Thyroid gland (tissue), 4 donors: Measurements from ENCODE around the gene SHISA7. TPM values are rescaled to one million over a fixed set of nuclear protein-coding genes. Genes with fewer than 3 reads are reported as not detected.
A peak's percentile ranks its signal among the peaks of the same experiment; 100 is the strongest.

Experiments used
- DNase-seq, 2 donors: peaks; one replicate each; pipeline ENCODE4 v3.0.0-alpha.2; 2019
- H3K27ac ChIP-seq, 3 donors: fragments of 200-600 bp; sonication (generic); 1 replicate in 2 of 3; 2 replicates in 1 of 3; pipeline ENCODE4 v1.5.1; 2016 to 2019; ENCODE audit warnings: mild to moderate bottlenecking in 1 of 3, moderate library complexity in 1 of 3
- H3K27me3 ChIP-seq: fragments of 200-600 bp; sonication (generic); one replicate; pipeline ENCODE4 v1.5.1; 2019
- H3K36me3 ChIP-seq, 2 donors: fragments of 200-600 bp; sonication (generic); one replicate each; pipeline ENCODE4 v1.5.1; 2016 to 2019
- H3K4me1 ChIP-seq, 2 donors: fragments of 200-600 bp; sonication (generic); one replicate each; pipeline ENCODE4 v1.5.1; 2017 to 2019
- H3K4me3 ChIP-seq, 3 donors: fragments of 200-600 bp; sonication (generic); replicated peaks in 1 of 3; 1 replicate in 2 of 3; 2 replicates in 1 of 3; pipeline ENCODE4 v1.5.1; 2016; ENCODE audit warnings: mild to moderate bottlenecking in 1 of 3
- H3K9me3 ChIP-seq: fragments of 200-600 bp; sonication (generic); one replicate; pipeline ENCODE4 v1.5.1; 2017
- POLR2A ChIP-seq, 2 donors: fragments of 450-650 bp; IDR thresholded peaks; one replicate each; pipeline ENCODE4 v1.6.1; 2017; ENCODE audit warnings: antibody characterized with exemption in 2 of 2, mild to moderate bottlenecking in 2 of 2, moderate library complexity in 1 of 2
- WGBS, 2 donors: methylation state at CpG; one replicate each; pipeline ENCODE4 v1.1.5; 2017; 5-methylcytosine and 5-hydroxymethylcytosine counted together
- intact Hi-C: fragments of 100-400 bp; cut with DNase I; formaldehyde crosslinking; loops from one replicate; pipeline ENCODE4 v1.15.1; 2023
- total RNA-seq, 4 donors: library from RNA; depleted of rRNA; stranded (reverse); fragments of >200 nt; gene quantifications; one replicate each; pipeline ENCODE4 v1.2.3, GENCODE V29; 2016
- TF ChIP-seq, protein P1 (sequence below), 6 experiments: fragments of 200-600 bp in 3 of 6; fragments of 450-650 bp in 3 of 6; sonication (generic) in 3 of 6; IDR thresholded peaks; one replicate each; pipeline ENCODE4 v1.5.1; 2016 to 2019; ENCODE audit warnings: antibody characterized with exemption in 6 of 6, mild to moderate bottlenecking in 2 of 6, inconsistent platforms in 1 of 6, moderate library complexity in 1 of 6

Gene SHISA7
- total RNA-seq, 4 donors from 2014 or later, result not detected

GRCh38 chr19:55468054-55468393 is 24.9 kb upstream of the SHISA7 start:
- H3K27ac ChIP-seq, result no peak overlapping the region
- no peaks in the 10 kb centered on the region for H3K27me3 ChIP-seq
- DNase-seq, result no peak
- H3K4me1 ChIP-seq, result peaks cover 0 to 7% of the 10 kb centered on the region in 2 donors
- intact Hi-C loops, result no loop called here
- no peak for TF ChIP-seq POLR2A (IDR thresholded peaks at IDR 0.05)
- TF ChIP-seq, protein P1, sequence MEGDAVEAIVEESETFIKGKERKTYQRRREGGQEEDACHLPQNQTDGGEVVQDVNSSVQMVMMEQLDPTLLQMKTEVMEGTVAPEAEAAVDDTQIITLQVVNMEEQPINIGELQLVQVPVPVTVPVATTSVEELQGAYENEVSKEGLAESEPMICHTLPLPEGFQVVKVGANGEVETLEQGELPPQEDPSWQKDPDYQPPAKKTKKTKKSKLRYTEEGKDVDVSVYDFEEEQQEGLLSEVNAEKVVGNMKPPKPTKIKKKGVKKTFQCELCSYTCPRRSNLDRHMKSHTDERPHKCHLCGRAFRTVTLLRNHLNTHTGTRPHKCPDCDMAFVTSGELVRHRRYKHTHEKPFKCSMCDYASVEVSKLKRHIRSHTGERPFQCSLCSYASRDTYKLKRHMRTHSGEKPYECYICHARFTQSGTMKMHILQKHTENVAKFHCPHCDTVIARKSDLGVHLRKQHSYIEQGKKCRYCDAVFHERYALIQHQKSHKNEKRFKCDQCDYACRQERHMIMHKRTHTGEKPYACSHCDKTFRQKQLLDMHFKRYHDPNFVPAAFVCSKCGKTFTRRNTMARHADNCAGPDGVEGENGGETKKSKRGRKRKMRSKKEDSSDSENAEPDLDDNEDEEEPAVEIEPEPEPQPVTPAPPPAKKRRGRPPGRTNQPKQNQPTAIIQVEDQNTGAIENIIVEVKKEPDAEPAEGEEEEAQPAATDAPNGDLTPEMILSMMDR (IDR thresholded peaks at IDR 0.05), result peak in 1 of 6 experiments; percentile 46
- no peaks in the 10 kb centered on the region for H3K36me3 ChIP-seq
- H3K4me3 ChIP-seq, result no peak overlapping the region
- 15 to 34% methylated on average over 4 of the region's 4 CpGs for WGBS, 2 donors
- no peaks in the 10 kb centered on the region for H3K9me3 ChIP-seq

DNA sequence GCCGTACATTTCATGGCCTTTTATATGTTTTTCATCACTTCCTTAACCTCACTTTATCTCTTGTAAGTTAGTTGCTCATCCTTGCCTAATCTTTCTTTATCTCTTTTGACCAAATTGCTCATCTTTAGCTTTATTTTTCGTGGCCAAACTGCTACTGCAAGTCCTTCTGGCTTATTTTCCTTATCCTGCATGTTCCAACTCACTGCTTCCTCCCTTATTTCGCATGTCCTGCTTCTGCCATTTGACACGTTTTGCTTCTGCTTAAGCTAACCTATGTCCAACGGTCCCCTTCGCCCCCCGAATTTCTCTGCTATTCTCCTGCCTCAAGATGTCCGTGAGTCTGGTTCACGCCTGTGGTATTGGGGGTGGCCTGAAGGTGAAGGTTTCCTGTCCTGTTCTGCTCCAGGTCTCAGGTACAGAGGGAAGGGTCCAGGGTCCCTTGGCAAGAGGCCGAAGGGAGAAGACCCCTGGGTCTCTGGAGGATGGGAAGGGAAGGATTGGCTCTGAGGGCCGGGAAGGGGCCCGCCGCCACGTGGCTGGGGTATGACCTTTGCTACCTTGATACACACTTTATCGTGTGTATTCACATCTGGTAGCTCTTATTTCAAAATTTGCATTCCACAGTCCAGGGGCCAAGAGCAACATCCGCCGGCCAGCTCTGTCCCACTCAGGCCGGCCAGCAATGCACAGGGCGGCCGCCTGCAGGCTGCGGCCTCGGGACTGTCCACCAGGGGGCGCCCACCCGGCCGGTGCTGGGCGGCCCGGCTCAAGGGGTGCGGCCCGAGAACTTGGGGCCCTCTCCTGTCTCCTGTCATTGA is 24.3 kb upstream of the SHISA7 start:
- 38 to 53% methylated on average over 15 to 25 of the region's 29 CpGs for WGBS, 2 donors

GRCh38 chr19:55466241-55466614 is 23.1 kb upstream of the SHISA7 start:
- no peaks in the 10 kb centered on the region for H3K9me3 ChIP-seq
- H3K27me3 ChIP-seq, result no peaks in the 10 kb centered on the region
- no peak overlapping the region for H3K4me3 ChIP-seq
- 73 to 90% methylated on average over 4 of the region's 4 CpGs for WGBS, 2 donors
- TF ChIP-seq, protein P1 (IDR thresholded peaks at IDR 0.05), result no peak
- no peak for TF ChIP-seq POLR2A (IDR thresholded peaks at IDR 0.05)
- H3K27ac ChIP-seq, result no peak overlapping the region
- peaks cover 0 to 8% of the 10 kb centered on the region in 2 donors for H3K4me1 ChIP-seq
- no peaks in the 10 kb centered on the region for H3K36me3 ChIP-seq
- DNase-seq, result no peak
- intact Hi-C loops, result no loop called here

More for the DNA sequence above, 24.3 kb upstream of the SHISA7 start:
- intact Hi-C loops, result no loop called here
- DNase-seq, result peak; percentile 61 to 62
- TF ChIP-seq, protein P1 (IDR thresholded peaks at IDR 0.05), result peak; percentile 70 to 100 (median 94)
- TF ChIP-seq POLR2A (IDR thresholded peaks at IDR 0.05), result no peak
- no peak overlapping the region for H3K27ac ChIP-seq
- H3K4me1 ChIP-seq, result peaks cover 0 to 7% of the 10 kb centered on the region in 2 donors
- no peaks in the 10 kb centered on the region for H3K9me3 ChIP-seq
- H3K36me3 ChIP-seq, result no peaks in the 10 kb centered on the region
- no peaks in the 10 kb centered on the region for H3K27me3 ChIP-seq
- no peak overlapping the region for H3K4me3 ChIP-seq

DNA sequence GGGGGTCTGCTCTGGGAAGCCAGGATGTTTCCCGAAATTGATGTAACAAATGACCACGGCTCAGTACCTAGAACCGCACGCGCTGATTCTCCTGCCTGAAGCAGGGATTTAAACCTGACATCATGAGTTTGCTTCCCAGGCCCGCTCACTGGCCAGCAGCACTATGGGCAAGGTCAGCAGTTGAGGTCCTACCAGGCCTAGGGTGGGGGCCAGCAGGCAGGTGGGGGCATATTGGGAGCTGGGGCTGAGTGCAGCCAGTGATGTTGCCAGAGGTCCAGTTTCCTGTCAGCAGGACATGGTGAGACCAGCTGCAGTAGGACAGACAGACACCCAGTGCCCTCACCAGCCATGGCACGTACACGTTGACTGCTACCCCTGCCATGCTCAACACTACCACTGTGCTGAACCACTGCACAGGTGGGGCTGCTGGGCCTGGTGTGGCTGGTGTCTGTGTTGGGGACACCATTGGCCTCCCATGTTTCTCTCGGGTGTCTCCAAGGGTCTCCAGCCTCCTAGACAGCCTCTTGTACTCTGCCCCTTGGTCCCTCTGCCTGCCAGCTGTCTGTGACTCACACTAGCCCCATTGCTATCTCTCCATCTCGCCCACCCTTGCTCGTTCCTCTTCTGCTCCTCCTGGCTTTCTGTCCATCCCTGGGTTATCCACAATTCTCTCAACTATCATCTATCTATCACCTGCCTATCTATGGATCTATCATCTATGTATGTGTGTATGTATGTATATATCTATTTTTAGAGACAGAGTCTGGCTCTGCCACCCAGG is 22.6 kb upstream of the SHISA7 start:
- H3K27ac ChIP-seq, result no peak overlapping the region
- H3K9me3 ChIP-seq, result no peaks in the 10 kb centered on the region
- intact Hi-C loops, result no loop called here
- no peak for TF ChIP-seq POLR2A (IDR thresholded peaks at IDR 0.05)
- TF ChIP-seq, protein P1 (IDR thresholded peaks at IDR 0.05), result no peak
- 80 to 87% methylated on average over 7 to 11 of the region's 11 CpGs for WGBS, 2 donors
- no peaks in the 10 kb centered on the region for H3K27me3 ChIP-seq
- no peaks in the 10 kb centered on the region for H3K36me3 ChIP-seq
- peaks cover 0 to 14% of the 10 kb centered on the region in 2 donors for H3K4me1 ChIP-seq
- no peak for DNase-seq
- no peak overlapping the region for H3K4me3 ChIP-seq

DNA sequence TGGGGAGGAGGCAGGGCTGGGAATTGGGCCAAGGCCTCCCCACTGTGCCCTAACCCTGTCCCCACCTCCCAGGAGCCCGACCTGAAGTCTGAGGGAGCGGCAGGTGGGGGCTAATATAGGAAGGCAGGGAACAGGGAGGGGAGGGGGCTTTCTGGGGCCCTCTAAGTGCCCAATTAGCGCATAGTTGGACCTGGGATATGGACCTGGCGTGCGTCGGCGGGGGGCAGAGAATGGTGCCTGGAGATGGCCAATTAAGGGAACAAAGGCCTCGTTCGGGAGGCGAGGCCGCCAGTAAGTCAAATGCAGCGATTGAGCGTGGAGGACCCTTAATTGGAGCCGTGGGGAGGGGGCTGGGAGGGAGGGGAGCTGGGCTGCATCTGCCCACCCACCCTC is 21.6 kb upstream of the SHISA7 start, which contains the start of gene C19orf85:
Gene C19orf85, minus strand, starts transcription at position 90 of the 393 bp plus-strand sequence. CDS start 197 bp downstream, outside the sequence.
- DNase-seq, result no peak
- Histone ChIP-seq H3K9me3 (no peaks in the 10 kb centered on the region), H3K4me3 (no peak within 1 kb of the TSS), H3K27ac (no peak within 1 kb of the TSS), H3K27me3 (no peaks in the 10 kb centered on the region), H3K36me3 (no peaks in the 10 kb centered on the region), H3K4me1 (peaks cover 0 to 20% of the 10 kb centered on the region in 2 donors)
- intact Hi-C loops, result no loop called here
- 71 to 77% methylated on average over 12 to 14 of the region's 14 CpGs for WGBS, 2 donors
- TF ChIP-seq, protein P1 (IDR thresholded peaks at IDR 0.05), result no peak
- no peak for TF ChIP-seq POLR2A (IDR thresholded peaks at IDR 0.05)
